ENCODE results near the gene GPSM1.

GPSM1 gene

GRCh38 chr9:136326061-136326760, 1.1 kb upstream of the GPSM1 start:
- H3K9me3 Mint-ChIP-seq, result no peaks in the 10 kb centered on the region
- H3K36me3 Mint-ChIP-seq (ENCODE audit: low read depth), result no peaks in the 10 kb centered on the region
- no peak overlapping the region for H3K27ac Mint-ChIP-seq
- no peak for DNase-seq
- peaks cover 8% of the 10 kb centered on the region for H3K4me1 Mint-ChIP-seq (ENCODE audit: low read depth)
- no peaks in the 10 kb centered on the region for H3K27me3 Mint-ChIP-seq
- no peak overlapping the region for H3K4me3 Mint-ChIP-seq

GRCh38 chr9:136326761-136327303, 507 bp upstream of the GPSM1 start:
- no peaks in the 10 kb centered on the region for H3K36me3 Mint-ChIP-seq (ENCODE audit: low read depth)
- H3K4me1 Mint-ChIP-seq (ENCODE audit: low read depth), result peaks cover 8% of the 10 kb centered on the region
- peak overlapping the region; percentile 29 for H3K27ac Mint-ChIP-seq
- no peaks in the 10 kb centered on the region for H3K27me3 Mint-ChIP-seq
- H3K4me3 Mint-ChIP-seq, result peak overlapping the region; percentile 64
- peak; percentile 47 for DNase-seq
- H3K9me3 Mint-ChIP-seq, result no peaks in the 10 kb centered on the region

- Mint-ChIP-seq H3K36me3 (ENCODE audit: low read depth) (no peaks in the 10 kb centered on the region), H3K4me1 (ENCODE audit: low read depth) (peaks cover 8% of the 10 kb centered on the region), H3K27ac (no peak overlapping the region), H3K4me3 (peak overlapping the region; percentile 65), H3K9me3 (no peaks in the 10 kb centered on the region), H3K27me3 (no peaks in the 10 kb centered on the region)
- peak; percentile 50 for DNase-seq
Observed at GRCh38 chr9:136328011-136328621, 777 bp downstream of the GPSM1 start.

- Mint-ChIP-seq H3K27me3 (no peaks in the 10 kb centered on the region), H3K27ac (peak overlapping the region; percentile 65), H3K4me1 (ENCODE audit: low read depth) (peaks cover 8% of the 10 kb centered on the region), H3K4me3 (peak overlapping the region; percentile 65), H3K9me3 (no peaks in the 10 kb centered on the region), H3K36me3 (ENCODE audit: low read depth) (no peaks in the 10 kb centered on the region)
- DNase-seq, result no peak
Observed at GRCh38 chr9:136328622-136329041, 1.3 kb downstream of the GPSM1 start.

- H3K4me3 Mint-ChIP-seq, result peak overlapping the region; percentile 65
- H3K36me3 Mint-ChIP-seq (ENCODE audit: low read depth), result no peaks in the 10 kb centered on the region
- H3K27ac Mint-ChIP-seq, result no peak overlapping the region
- no peaks in the 10 kb centered on the region for H3K9me3 Mint-ChIP-seq
- no peak for DNase-seq
- peaks cover 8% of the 10 kb centered on the region for H3K4me1 Mint-ChIP-seq (ENCODE audit: low read depth)
- no peaks in the 10 kb centered on the region for H3K27me3 Mint-ChIP-seq
Observed at GRCh38 chr9:136329211-136329627, 1.9 kb downstream of the GPSM1 start.

GRCh38 chr9:136329636-136330405, 2.5 kb downstream of the GPSM1 start:
- H3K9me3 Mint-ChIP-seq, result no peaks in the 10 kb centered on the region
- no peak overlapping the region for H3K27ac Mint-ChIP-seq
- no peak overlapping the region for H3K4me3 Mint-ChIP-seq
- no peaks in the 10 kb centered on the region for H3K27me3 Mint-ChIP-seq
- DNase-seq, result no peak
- H3K36me3 Mint-ChIP-seq (ENCODE audit: low read depth), result no peaks in the 10 kb centered on the region
- H3K4me1 Mint-ChIP-seq (ENCODE audit: low read depth), result peaks cover 8% of the 10 kb centered on the region

GRCh38 chr9:136330406-136330990, 3.2 kb downstream of the GPSM1 start:
- no peaks in the 10 kb centered on the region for H3K27me3 Mint-ChIP-seq
- peaks cover 8% of the 10 kb centered on the region for H3K4me1 Mint-ChIP-seq (ENCODE audit: low read depth)
- no peak for DNase-seq
- H3K4me3 Mint-ChIP-seq, result no peak overlapping the region
- H3K27ac Mint-ChIP-seq, result no peak overlapping the region
- no peaks in the 10 kb centered on the region for H3K36me3 Mint-ChIP-seq (ENCODE audit: low read depth)
- no peaks in the 10 kb centered on the region for H3K9me3 Mint-ChIP-seq

- Mint-ChIP-seq H3K9me3 (no peaks in the 10 kb centered on the region), H3K4me3 (no peak overlapping the region), H3K27ac (no peak overlapping the region), H3K4me1 (ENCODE audit: low read depth) (peaks cover 8% of the 10 kb centered on the region), H3K36me3 (ENCODE audit: low read depth) (no peaks in the 10 kb centered on the region), H3K27me3 (no peaks in the 10 kb centered on the region)
- no peak for DNase-seq
Observed at GRCh38 chr9:136331030-136331429, 3.7 kb downstream of the GPSM1 start.

GRCh38 chr9:136331556-136332481, 4.5 kb downstream of the GPSM1 start:
- Mint-ChIP-seq H3K27ac (no peak overlapping the region), H3K9me3 (no peaks in the 10 kb centered on the region), H3K4me3 (no peak overlapping the region), H3K36me3 (ENCODE audit: low read depth) (no peaks in the 10 kb centered on the region), H3K27me3 (no peaks in the 10 kb centered on the region), H3K4me1 (ENCODE audit: low read depth) (peaks cover 7% of the 10 kb centered on the region)
- DNase-seq, result no peak

GRCh38 chr9:136332482-136332983, 5.2 kb downstream of the GPSM1 start:
- DNase-seq, result no peak
- H3K9me3 Mint-ChIP-seq, result no peaks in the 10 kb centered on the region
- peaks cover 6% of the 10 kb centered on the region for H3K4me1 Mint-ChIP-seq (ENCODE audit: low read depth)
- H3K36me3 Mint-ChIP-seq (ENCODE audit: low read depth), result no peaks in the 10 kb centered on the region
- H3K4me3 Mint-ChIP-seq, result no peak overlapping the region
- H3K27ac Mint-ChIP-seq, result no peak overlapping the region
- H3K27me3 Mint-ChIP-seq, result no peaks in the 10 kb centered on the region

- Mint-ChIP-seq H3K27ac (no peak overlapping the region), H3K36me3 (ENCODE audit: low read depth) (no peaks in the 10 kb centered on the region), H3K4me1 (ENCODE audit: low read depth) (peaks cover 6% of the 10 kb centered on the region), H3K27me3 (no peaks in the 10 kb centered on the region), H3K4me3 (no peak overlapping the region), H3K9me3 (no peaks in the 10 kb centered on the region)
- no peak for DNase-seq
Observed at GRCh38 chr9:136333045-136333444, 5.7 kb downstream of the GPSM1 start.

- DNase-seq, result no peak
- H3K27me3 Mint-ChIP-seq, result no peaks in the 10 kb centered on the region
- no peak overlapping the region for H3K4me3 Mint-ChIP-seq
- peaks cover 5% of the 10 kb centered on the region for H3K4me1 Mint-ChIP-seq (ENCODE audit: low read depth)
- no peak overlapping the region for H3K27ac Mint-ChIP-seq
- H3K9me3 Mint-ChIP-seq, result no peaks in the 10 kb centered on the region
- H3K36me3 Mint-ChIP-seq (ENCODE audit: low read depth), result no peaks in the 10 kb centered on the region
Observed at GRCh38 chr9:136333486-136333885, 6.1 kb downstream of the GPSM1 start.

GRCh38 chr9:136334541-136334940, 7.2 kb downstream of the GPSM1 start:
- no peak overlapping the region for H3K27ac Mint-ChIP-seq
- no peaks in the 10 kb centered on the region for H3K4me1 Mint-ChIP-seq (ENCODE audit: low read depth)

More at GRCh38 chr9:136334541-136334940, 7.2 kb downstream of the GPSM1 start:
- DNase-seq, result no peak
- no peaks in the 10 kb centered on the region for H3K36me3 Mint-ChIP-seq (ENCODE audit: low read depth)
- no peaks in the 10 kb centered on the region for H3K9me3 Mint-ChIP-seq
- H3K27me3 Mint-ChIP-seq, result no peaks in the 10 kb centered on the region
- no peak overlapping the region for H3K4me3 Mint-ChIP-seq

Data from activated T-cell treated with anti-CD3 and anti-CD28 coated beads, Interleukin-2, amount 50 U/mL, for 24 hours (primary cell).